Mesendoderm (in vitro differentiated cells): Measurements from ENCODE around the gene KRTAP1-3.

Experiments
- DNase-seq: peaks from one replicate; pipeline ENCODE4 v3.0.0; 2013
- H2AK5ac ChIP-seq: 2 replicates; pipeline ENCODE4 v1.6.1; 2013; ENCODE audit warnings: low read length, inconsistent platforms
- H2BK120ac ChIP-seq: 2 replicates; pipeline ENCODE4 v1.6.1; 2013; ENCODE audit warnings: low read depth, mild to moderate bottlenecking, low read length, moderate library complexity, mixed read lengths
- H2BK15ac ChIP-seq: replicated peaks from 2 replicates; pipeline ENCODE4 v1.6.1; 2013; ENCODE audit warnings: low read depth, mild to moderate bottlenecking, moderate library complexity
- H2BK5ac ChIP-seq: 2 replicates; pipeline ENCODE4 v1.6.1; 2013; ENCODE audit warnings: low read length, inconsistent platforms
- H3K18ac ChIP-seq: 2 replicates; pipeline ENCODE4 v1.6.1; 2013; ENCODE audit warnings: mild to moderate bottlenecking, low read length, mixed read lengths
- H3K23ac ChIP-seq: one replicate; pipeline ENCODE4 v1.6.1; 2013; ENCODE audit warnings: low read length
- H3K27ac ChIP-seq: 2 replicates; pipeline ENCODE4 v1.5.1; 2013; ENCODE audit warnings: low read depth, mild to moderate bottlenecking, inconsistent platforms, low read length, moderate library complexity
- H3K27me3 ChIP-seq: 2 replicates; pipeline ENCODE4 v1.6.1; 2013; ENCODE audit warnings: low read length, control low read depth, mild to moderate bottlenecking, inconsistent platforms; ENCODE audit not compliant: insufficient read depth, poor library complexity
- H3K36me3 ChIP-seq: 2 replicates; pipeline ENCODE4 v1.6.1; 2013; ENCODE audit warnings: low read length, inconsistent platforms; ENCODE audit not compliant: control insufficient read depth, insufficient read depth
- H3K4ac ChIP-seq: one replicate; pipeline ENCODE4 v1.6.1; 2013; ENCODE audit warnings: low read depth, mild to moderate bottlenecking, low read length, moderate library complexity
- H3K4me1 ChIP-seq: 2 replicates; pipeline ENCODE4 v1.6.1; 2013; ENCODE audit warnings: low read depth, low read length, inconsistent platforms; ENCODE audit not compliant: control insufficient read depth
- H3K4me2 ChIP-seq: 2 replicates; pipeline ENCODE4 v1.6.1; 2013; ENCODE audit warnings: low read length
- H3K4me3 ChIP-seq: 2 replicates; pipeline ENCODE4 v1.5.1; 2013; ENCODE audit warnings: mild to moderate bottlenecking, low read length
- H3K56ac ChIP-seq: one replicate; pipeline ENCODE4 v1.6.1; 2013; ENCODE audit warnings: low read length
- H3K79me1 ChIP-seq: 2 replicates; pipeline ENCODE4 v1.6.1; 2013; ENCODE audit warnings: low read length, inconsistent platforms
- H3K79me2 ChIP-seq: 2 replicates; pipeline ENCODE4 v1.6.1; 2013; ENCODE audit warnings: mild to moderate bottlenecking, low read length; ENCODE audit not compliant: control insufficient read depth, insufficient read depth
- H3K9ac ChIP-seq: 2 replicates; pipeline ENCODE4 v1.6.1; 2013; ENCODE audit warnings: low read length, inconsistent platforms
- H4K5ac ChIP-seq: one replicate; pipeline ENCODE4 v1.6.1; 2013; ENCODE audit warnings: low read length
- H4K8ac ChIP-seq: one replicate; pipeline ENCODE4 v1.6.1; 2013; ENCODE audit warnings: low read depth, mild to moderate bottlenecking, control low read depth, low read length, moderate library complexity
- WGBS: extraction: QIAGEN DNeasy Blood & Tissue Kit; methylation state at CpG from one replicate; pipeline ENCODE4 v1.1.7; 2013; ENCODE audit warnings: low lambda C conversion rate, missing lambda C conversion rate; ENCODE audit not compliant: insufficient coverage; ENCODE audit errors: extremely low coverage; 5-methylcytosine and 5-hydroxymethylcytosine counted together

Gene KRTAP1-3

DNA sequence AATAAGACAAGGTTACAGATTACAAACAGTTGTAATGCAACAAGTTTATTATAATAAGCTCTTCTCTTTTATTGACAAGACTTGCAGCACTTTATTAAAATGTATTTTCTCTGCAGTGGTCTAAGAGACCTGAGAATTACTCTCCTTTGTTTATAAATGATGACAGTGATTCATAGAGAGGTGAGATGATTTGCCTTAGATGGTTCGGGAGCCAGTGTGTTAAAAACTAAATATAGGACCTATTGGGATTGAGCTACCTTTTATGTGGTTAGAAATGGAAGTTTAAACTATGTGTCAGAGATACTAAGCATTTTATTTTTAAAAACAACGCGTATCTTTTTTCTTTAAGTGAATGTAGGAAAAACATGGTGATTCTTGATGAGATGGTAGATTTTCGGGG, 37.8 kb downstream of the KRTAP1-3 start:
- Histone ChIP-seq H3K4me3 (no peak overlapping the region), H2AK5ac (no peak overlapping the region), H3K27ac (no peak overlapping the region), H3K4me1 (no peaks in the 10 kb centered on the region), H2BK5ac (no peak overlapping the region), H3K79me2 (no peaks in the 10 kb centered on the region), H3K36me3 (no peaks in the 10 kb centered on the region), H3K18ac (no peak overlapping the region), H3K4me2 (no peak overlapping the region), H3K9ac (no peak overlapping the region), H4K8ac (no peak overlapping the region), H4K5ac (no peak overlapping the region), H3K79me1 (no peaks in the 10 kb centered on the region), H3K56ac (no peak overlapping the region), H2BK15ac (no peak overlapping the region), H3K27me3 (no peaks in the 10 kb centered on the region), H3K23ac (no peak overlapping the region), H2BK120ac (no peak overlapping the region), H3K4ac (no peak overlapping the region)
- no CpG with 5 or more reads among the region's 4 CpGs for WGBS
- DNase-seq = no peak

DNA sequence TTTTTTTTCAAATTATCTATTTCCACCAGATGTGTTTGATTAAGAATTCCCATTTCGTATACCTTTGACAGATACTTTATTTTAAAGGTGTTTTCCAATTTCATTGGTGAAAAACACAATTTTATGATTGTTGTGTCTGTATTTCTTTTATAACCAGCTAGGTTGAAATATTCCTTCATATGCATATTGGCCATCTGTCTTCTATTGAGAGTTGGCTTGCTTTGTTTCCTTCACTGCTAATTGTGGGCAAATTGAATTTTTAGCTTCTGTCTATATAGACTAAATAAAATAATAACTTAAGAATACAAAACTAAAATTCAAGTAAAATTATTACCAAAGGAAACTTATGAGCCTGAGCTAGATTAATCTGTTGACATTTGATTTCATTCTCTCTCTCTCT, 39.6 kb downstream of the KRTAP1-3 start:
- no peak overlapping the region for H2AK5ac ChIP-seq
- H3K4ac ChIP-seq = no peak overlapping the region
- no peak overlapping the region for H2BK120ac ChIP-seq
- H4K8ac ChIP-seq = no peak overlapping the region
- no peak overlapping the region for H3K18ac ChIP-seq
- H3K56ac ChIP-seq = no peak overlapping the region
- DNase-seq = no peak
- no peak overlapping the region for H2BK5ac ChIP-seq
- H3K79me2 ChIP-seq = no peaks in the 10 kb centered on the region
- H3K9ac ChIP-seq = no peak overlapping the region
- no CpG with 5 or more reads among the region's 1 CpG for WGBS
- H2BK15ac ChIP-seq = no peak overlapping the region
- no peak overlapping the region for H3K27ac ChIP-seq
- no peak overlapping the region for H3K23ac ChIP-seq
- H3K36me3 ChIP-seq = no peaks in the 10 kb centered on the region
- no peak overlapping the region for H3K4me2 ChIP-seq
- no peaks in the 10 kb centered on the region for H3K27me3 ChIP-seq
- no peak overlapping the region for H3K4me3 ChIP-seq
- no peak overlapping the region for H4K5ac ChIP-seq
- H3K79me1 ChIP-seq = no peaks in the 10 kb centered on the region
- H3K4me1 ChIP-seq = no peaks in the 10 kb centered on the region

DNA sequence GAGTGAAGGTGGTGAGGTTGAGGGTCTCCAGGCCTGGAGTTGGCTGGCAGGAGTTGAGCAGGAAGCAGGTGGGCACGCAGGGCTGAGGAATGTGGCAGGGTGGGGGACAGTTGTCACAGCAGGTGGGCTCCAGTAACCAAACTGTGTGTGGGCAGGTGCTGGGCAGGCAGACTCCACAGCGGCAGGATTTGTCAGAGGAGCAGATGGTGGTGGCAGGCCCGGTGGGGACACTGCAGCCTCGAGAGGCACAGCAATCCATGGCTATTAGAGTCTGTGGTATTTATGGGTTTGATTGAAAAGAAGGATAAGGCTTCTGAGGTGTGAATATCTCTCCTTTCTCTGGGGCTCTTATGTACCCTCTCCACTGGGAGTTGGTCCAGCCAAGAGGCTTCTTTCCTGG, 40.8 kb downstream of the KRTAP1-3 start, which contains the start of gene KRTAP3-3:
Gene KRTAP3-3, minus strand, starts transcription at position 326 of the 400 bp plus-strand sequence. Its CDS starts 67 bp downstream, at position 259.
- Histone ChIP-seq H2AK5ac (no peak within 1 kb of the TSS), H3K79me2 (no peaks in the 10 kb centered on the region), H3K4ac (no peak within 1 kb of the TSS), H3K4me1 (no peaks in the 10 kb centered on the region), H3K9ac (no peak within 1 kb of the TSS), H3K27me3 (no peaks in the 10 kb centered on the region), H3K36me3 (no peaks in the 10 kb centered on the region), H3K56ac (no peak within 1 kb of the TSS), H2BK120ac (no peak within 1 kb of the TSS), H2BK15ac (no peak within 1 kb of the TSS), H3K23ac (no peak within 1 kb of the TSS), H4K5ac (no peak within 1 kb of the TSS), H2BK5ac (no peak within 1 kb of the TSS), H3K79me1 (no peaks in the 10 kb centered on the region), H3K4me2 (no peak within 1 kb of the TSS), H4K8ac (no peak within 1 kb of the TSS), H3K18ac (no peak within 1 kb of the TSS), H3K27ac (no peak within 1 kb of the TSS), H3K4me3 (no peak within 1 kb of the TSS)
- no CpG with 5 or more reads among the region's 4 CpGs for WGBS
- peak; percentile 30 for DNase-seq

DNA sequence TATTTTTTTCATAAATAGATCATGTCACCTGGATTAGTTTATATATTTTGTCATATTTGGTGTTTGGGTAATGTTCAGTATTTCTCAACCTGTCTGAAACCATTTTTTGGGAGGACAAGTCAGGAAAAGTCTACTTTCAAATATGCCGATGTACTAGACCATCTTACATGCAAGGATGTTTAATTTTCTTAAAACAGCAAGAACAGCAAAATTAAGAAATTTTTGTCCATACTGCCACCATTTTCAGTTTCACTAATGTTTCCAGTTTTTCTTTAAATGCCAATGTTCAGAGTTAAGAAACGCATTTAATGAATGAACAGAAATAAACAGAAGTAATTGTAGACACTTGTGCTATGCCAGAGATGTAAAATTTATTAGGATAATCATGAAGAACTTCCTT, 41.6 kb downstream of the KRTAP1-3 start:
- H3K27me3 ChIP-seq = no peaks in the 10 kb centered on the region
- no peaks in the 10 kb centered on the region for H3K4me1 ChIP-seq
- DNase-seq = no peak
- no peak overlapping the region for H3K9ac ChIP-seq
- no peak overlapping the region for H2BK120ac ChIP-seq
- no peak overlapping the region for H3K4me3 ChIP-seq
- no peaks in the 10 kb centered on the region for H3K79me1 ChIP-seq
- H3K4ac ChIP-seq = no peak overlapping the region
- no peak overlapping the region for H3K27ac ChIP-seq
- H3K56ac ChIP-seq = no peak overlapping the region
- H4K5ac ChIP-seq = no peak overlapping the region
- H2AK5ac ChIP-seq = no peak overlapping the region
- H3K18ac ChIP-seq = no peak overlapping the region
- no peak overlapping the region for H4K8ac ChIP-seq
- no peak overlapping the region for H3K23ac ChIP-seq
- no peak overlapping the region for H2BK15ac ChIP-seq
- H2BK5ac ChIP-seq = no peak overlapping the region
- no peak overlapping the region for H3K4me2 ChIP-seq
- no CpG with 5 or more reads among the region's 2 CpGs for WGBS
- no peaks in the 10 kb centered on the region for H3K36me3 ChIP-seq
- H3K79me2 ChIP-seq = no peaks in the 10 kb centered on the region

DNA sequence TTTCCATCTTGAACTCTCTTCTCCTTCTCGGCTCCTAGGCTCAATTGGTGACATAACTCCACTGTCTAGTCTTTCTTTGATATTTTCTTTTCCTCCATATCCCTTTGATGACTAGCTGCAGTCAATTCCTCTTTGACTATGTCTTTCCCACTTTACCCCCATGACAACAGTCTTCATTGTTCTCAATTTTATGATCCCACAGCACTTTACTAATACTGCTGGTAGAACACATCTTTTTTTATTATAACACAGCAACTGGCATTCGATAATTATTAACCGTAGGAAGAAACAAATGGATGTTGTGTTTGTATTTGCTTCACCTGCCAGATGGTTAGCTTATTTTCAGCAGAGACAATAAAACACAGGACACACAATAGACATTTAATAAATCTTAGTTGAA, 42.0 kb downstream of the KRTAP1-3 start:
- Histone ChIP-seq H3K4me2 (no peak overlapping the region), H2BK120ac (no peak overlapping the region), H4K5ac (no peak overlapping the region), H3K27me3 (no peaks in the 10 kb centered on the region), H2BK5ac (no peak overlapping the region), H4K8ac (no peak overlapping the region), H3K4ac (no peak overlapping the region), H3K18ac (no peak overlapping the region), H3K79me2 (no peaks in the 10 kb centered on the region), H3K27ac (no peak overlapping the region), H2BK15ac (no peak overlapping the region), H3K4me3 (no peak overlapping the region), H3K4me1 (no peaks in the 10 kb centered on the region), H3K56ac (no peak overlapping the region), H3K79me1 (no peaks in the 10 kb centered on the region), H3K9ac (no peak overlapping the region), H3K36me3 (no peaks in the 10 kb centered on the region), H2AK5ac (no peak overlapping the region), H3K23ac (no peak overlapping the region)
- no CpG with 5 or more reads among the region's 3 CpGs for WGBS
- DNase-seq = no peak

DNA sequence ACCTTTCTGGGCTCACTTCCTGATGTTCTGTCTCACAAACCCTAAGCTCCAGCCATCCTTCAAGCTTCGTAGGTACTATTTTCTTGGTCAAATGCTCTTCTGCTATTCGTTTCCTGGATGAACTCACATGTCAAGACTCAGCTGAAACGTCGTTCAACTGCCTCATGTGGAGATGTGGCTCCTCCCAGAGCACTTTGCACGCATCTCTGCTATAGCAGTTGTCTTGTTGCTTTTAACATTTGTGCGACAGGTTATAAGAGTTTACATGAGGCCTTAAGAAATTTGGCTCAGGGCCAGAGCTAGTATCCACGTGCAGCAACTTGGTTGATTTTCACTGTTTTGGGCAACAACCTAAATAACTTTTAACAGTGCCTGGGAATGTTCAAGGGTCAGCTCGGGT, 47.8 kb downstream of the KRTAP1-3 start:
- Histone ChIP-seq H3K4ac (no peak overlapping the region), H3K79me1 (no peaks in the 10 kb centered on the region), H3K4me1 (no peaks in the 10 kb centered on the region), H3K23ac (no peak overlapping the region), H2BK15ac (no peak overlapping the region), H3K4me3 (no peak overlapping the region), H3K4me2 (no peak overlapping the region), H4K8ac (no peak overlapping the region), H3K27ac (no peak overlapping the region), H2BK5ac (no peak overlapping the region), H3K56ac (no peak overlapping the region), H3K9ac (no peak overlapping the region), H2AK5ac (no peak overlapping the region), H3K18ac (no peak overlapping the region), H3K36me3 (no peaks in the 10 kb centered on the region), H3K79me2 (no peaks in the 10 kb centered on the region), H2BK120ac (no peak overlapping the region), H4K5ac (no peak overlapping the region), H3K27me3 (no peaks in the 10 kb centered on the region)
- WGBS = no CpG with 5 or more reads among the region's 8 CpGs
- DNase-seq = no peak
